IPS-11a (cell line): Measurements from ENCODE around the gene ANKEF1.
"Not testable (repeated sequence)": the region's sequence is repeated elsewhere in the genome, so short reads cannot be mapped to it uniquely, and the experiment has no call there.

Source experiments
- H3K4me3 ChIP-seq: one replicate; pipeline ENCODE4 v1.5.1; 2013; ENCODE audit warnings: low read depth, low read length, control low read depth

The ANKEF1 gene

DNA sequence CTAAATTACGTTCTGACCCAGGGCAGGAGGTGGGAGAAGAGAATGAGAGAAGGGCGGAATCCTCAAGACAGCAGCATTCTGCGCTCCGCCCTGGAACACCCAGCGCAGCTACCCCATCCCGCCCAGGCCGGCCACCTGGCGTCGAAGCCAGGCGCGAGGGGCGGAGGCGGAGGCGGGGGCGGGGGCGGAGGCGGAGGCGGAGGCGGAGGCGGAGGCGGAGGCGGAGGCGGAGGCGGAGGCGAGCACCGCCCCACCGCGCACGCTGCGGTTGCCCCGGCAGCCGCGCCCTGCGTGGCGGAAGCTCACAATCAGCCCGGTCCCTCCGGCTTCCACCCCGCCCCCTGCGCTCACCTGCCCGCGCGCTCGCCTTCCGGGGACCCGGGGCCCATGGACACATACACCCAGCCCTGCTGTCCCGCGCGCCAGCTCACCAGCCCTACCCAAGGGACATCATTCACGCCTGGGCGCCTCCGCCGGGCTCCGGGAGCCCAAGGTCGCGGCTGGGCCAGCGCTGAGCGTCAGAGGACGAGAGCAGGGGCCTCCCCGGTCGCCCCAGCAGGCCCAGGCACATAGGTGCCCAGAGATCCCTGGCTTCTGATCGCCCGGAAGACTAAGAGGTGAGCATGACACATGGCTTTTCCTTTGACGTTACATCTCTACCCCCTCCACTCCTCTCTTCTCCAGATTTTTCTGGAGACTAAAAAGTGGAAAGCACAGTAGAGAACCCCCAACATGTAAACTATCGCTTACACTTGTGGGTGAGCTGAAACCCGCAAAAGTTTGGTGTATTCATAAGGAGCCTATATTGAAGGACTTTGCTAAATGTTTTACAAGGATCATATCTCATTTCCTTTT lies at the start of gene ANKEF1:
ANKEF1 (plus strand) TSS at position 271 of the 855 bp plus-strand sequence. CDS start 3,315 bp downstream, outside the sequence.
- peak within 1 kb of the TSS; percentile 65 for H3K4me3 ChIP-seq

DNA sequence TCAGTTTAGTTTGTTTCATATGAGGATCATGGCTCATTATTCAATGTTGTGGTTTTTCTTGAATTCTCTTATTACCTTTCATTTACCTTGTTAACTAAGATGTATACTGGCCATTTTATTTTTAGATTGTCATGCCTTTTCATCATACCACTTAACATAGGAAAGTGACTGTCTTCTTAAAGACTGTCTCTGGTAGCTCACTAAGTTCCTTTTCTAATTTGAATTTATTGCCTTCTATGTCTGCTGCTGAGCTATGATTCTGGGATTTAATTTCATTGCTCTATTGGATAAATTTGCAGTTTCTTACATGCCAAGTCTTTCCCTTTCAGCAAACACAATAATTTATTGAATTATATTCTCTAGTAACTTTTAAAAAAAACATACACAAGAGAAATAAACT lies 49.5 kb upstream of the ANKEF1 start:
- no peak overlapping the region for H3K4me3 ChIP-seq

DNA sequence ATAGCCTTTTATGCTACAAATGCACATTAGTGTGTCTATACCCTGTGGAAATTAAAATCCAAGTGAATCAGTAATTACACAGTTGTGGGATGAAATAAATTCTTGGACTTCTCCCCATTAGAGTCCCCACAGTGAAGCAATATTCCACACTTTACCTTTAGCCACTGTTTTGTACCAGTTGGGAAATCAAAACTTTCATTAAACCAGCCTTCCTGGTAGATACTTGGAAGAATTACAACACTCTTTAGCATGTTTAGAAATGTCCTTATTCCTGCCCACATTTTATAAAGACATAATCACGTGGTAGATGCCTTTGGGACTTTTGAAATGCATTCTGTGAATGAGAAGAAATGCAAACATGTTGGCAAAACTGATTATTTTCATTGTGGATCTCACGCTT lies 49.0 kb upstream of the ANKEF1 start:
- no peak overlapping the region for H3K4me3 ChIP-seq

DNA sequence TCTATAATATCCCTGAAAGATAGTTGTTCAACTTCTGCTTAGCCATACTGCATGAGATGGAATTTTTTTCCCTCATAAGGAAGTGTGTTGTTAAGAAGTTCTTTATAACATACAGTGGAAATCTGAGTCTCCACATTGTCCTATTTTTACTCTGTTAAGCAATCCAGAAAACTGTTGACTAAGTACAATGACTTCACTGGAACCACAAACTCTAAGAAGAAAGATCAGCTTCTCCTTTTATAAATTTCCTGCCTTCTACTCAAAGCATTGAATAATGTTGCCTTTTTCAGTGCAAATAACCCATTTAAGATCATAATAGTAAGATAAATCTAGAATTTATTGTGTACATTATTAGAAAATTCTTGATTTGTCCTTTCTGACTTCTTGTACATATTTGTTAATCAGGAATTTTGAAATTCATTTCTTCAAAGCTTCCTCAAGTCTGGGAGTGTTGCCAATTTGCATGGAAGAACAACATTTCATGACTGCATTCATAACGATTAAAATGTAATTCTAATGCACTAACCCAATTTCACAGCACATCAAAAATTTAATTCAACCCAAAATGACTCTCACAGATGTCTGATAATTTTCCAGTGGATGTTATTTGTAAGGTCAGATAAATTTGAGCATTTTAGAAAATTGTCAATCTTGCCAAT lies 45.6 kb upstream of the ANKEF1 start:
- H3K4me3 ChIP-seq: no peak overlapping the region

DNA sequence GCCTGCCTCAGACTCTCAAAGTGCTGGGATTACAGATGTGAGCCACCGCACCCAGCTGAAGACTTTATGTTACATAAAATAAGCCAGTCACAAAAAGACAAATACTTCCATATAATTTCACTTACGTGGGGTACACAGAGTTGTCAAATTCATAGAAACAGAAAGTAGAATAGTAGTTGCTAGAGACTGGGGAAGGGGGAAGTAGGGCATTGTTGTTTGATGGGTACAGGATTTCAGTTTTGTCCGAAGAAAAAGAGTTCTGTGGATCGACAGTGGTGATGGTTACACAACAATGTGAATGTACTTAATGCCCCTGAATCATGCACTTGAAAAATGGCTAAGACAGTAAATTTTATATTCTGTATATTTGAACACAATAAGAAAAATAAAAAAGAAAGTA lies 41.6 kb upstream of the ANKEF1 start:
- no peak overlapping the region for H3K4me3 ChIP-seq

DNA sequence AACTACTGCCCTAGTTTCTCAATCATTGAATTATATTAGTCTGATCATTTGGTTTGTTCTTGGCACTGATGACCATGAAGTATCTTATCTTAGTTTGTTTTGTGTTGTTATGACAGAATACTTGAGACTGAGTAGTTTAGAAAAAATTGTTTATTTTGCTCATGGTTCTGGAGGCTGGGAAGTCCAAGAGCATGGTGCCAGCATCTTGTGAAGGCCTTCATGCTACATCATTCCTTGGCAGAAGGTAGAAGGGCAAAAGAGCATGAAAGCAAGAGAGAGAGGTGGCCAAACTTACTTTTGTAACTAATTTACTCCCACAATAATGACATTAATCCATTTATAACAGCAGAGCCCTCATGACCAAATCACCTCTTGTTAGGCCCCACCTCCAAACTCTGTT lies 40.1 kb upstream of the ANKEF1 start:
- H3K4me3 ChIP-seq: no peak overlapping the region

DNA sequence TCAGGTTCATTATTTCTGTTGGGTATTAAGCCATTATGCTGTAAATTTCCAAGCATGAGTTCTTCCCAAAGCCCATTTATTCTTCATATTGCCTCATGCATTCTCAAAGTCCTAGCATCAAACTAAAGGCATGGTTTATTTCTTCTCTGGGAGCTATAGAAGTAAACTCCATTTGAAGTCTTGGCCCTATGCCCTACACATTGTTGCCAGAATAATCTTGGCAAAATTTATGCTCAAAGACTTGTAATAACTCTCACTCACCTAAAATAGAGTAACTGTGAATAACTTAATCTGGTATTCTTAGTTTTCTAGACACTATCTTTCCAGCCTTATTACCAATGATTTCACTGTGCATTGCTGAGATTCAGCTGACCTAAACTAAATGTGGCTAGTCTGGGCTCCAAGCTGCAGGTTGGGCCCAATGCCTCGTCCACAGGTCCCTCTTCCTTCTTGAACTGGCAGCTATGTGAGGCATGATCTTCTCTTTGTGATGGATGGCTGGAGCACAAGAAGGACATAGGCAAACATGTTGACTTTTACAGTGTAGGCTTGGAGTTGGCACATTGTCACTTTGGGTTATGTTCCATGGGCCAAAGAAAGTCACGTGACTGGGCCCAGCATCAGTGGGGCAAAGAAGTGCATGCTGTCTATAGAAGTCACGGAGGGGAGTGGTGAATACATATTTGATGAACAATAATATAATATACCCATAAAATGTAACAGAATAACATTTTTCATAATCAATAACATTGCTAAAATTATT lies 39.1 kb upstream of the ANKEF1 start:
- H3K4me3 ChIP-seq: no peak overlapping the region

DNA sequence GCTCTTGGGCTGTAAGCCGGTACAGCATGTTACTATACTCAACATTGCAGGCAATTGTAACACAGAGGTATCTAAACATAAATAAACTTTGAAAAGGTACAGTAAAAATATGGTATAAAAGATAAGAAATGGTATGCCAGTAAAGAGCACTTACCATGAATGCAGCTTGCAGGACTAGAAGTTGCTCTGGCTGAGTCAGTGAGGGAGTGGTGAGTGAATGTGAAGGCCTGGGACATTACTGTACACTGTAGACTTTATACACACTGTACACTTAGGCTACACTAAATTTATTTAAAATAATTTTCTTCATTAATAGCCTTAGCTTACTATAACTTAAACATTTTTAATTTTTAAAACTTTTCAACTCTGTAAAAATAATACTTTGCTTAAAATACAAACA lies 37.8 kb upstream of the ANKEF1 start:
- H3K4me3 ChIP-seq: no peak overlapping the region

DNA sequence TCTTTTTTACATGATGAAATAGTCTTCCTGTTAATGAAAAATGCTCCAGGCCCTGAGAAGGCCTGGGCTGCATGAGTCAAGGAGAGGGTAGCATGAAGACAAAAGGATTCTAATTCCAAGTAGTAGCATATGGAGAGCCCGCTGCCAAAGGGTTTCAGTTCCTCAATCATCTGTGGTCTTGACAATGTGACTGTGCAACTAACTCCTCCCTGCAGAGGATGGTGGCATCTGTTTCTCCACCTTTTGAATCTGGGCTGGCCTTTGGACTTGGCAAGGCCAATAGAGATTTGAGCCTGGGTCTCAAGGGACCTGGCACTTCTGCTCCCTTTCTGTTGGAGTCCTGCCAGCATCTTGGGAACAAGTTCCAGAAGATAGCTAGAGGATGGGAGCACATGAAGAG lies 35.1 kb upstream of the ANKEF1 start:
- no peak overlapping the region for H3K4me3 ChIP-seq

DNA sequence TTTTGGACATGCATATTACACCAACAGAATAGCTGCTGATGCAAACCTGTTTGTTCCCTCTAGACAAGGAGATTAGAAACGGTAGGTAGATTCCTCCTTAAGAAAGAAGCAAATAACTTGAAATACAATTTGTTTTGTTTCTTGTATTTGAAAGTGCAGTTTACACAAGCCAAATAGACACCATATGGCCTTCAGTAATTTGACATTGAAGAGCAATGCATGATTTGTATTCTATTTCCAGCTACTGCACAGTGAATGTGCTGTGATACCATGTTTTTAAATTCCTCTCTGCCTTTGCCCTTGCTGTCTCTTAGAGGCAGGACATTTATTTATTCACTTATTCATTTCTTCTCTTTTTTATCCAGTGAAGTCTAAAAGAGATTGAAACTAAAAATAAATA lies 31.9 kb upstream of the ANKEF1 start:
- no peak overlapping the region for H3K4me3 ChIP-seq

DNA sequence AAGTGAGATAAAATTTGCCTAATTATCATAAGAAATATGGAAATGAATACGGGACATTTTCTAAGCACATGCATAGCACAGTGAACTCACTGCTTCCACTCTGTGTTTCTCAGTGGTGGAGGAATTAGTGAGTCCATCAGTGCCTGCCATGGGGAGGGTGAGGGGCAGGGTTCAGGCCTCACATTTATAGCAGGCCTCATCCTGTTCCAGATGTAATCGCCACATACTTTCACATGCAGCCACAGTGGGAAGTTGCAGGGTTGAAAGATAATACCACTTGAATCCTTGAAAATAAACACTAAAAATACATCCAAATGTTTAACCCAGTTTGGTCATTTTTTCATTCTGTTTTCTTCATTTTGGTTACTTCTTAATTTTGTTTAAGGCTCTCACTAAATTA lies 29.9 kb upstream of the ANKEF1 start:
- H3K4me3 ChIP-seq: no peak overlapping the region

DNA sequence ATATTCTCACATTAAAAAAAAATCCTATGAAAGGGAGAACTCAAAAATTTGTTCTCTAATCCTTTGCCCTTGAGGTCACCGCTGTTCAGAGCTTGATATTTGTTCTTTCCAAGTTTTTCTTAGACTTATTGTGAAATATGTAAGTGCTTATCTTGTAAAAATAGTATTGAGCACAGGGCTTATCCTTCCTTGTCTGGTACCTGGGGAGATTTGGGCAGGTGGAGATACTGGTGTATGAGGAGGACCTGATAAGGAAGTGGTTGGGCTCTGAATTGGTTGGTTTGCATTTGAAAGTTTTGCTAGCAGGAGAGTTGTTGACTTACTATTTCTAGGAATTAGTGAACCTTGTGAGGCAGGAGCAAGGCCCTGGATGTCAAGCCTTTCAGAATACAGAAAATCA lies 28.9 kb upstream of the ANKEF1 start:
- H3K4me3 ChIP-seq: no peak overlapping the region

DNA sequence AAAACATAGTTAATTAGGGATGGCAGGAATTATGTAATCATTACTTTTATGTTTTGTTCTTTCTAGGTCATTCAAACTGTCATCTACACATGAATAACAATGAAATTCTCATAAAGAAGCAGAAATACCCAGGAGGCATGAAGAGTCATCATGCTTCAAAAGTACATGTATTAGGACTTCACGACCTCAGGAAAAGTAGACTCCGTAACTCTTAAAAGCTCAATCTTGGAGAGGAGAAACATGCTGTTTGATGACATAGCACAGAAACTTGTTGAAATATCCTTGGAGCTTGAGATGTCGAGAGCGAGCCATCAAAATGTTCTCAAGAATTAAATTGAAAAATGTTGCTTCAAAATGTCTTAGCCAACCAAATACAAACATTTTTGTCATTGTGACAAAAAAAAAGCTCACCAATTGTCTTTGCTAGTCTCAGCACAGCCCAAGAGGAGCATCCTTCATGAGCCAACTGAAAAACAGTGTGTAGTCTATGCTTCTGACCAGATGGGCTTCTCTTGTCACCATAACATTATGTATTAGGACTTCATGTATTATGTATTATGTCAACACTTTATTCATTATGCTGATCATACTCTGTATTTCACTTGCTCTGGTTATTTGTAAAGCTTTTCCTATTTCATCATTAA lies 28.2 kb upstream of the ANKEF1 start:
- no peak overlapping the region for H3K4me3 ChIP-seq

DNA sequence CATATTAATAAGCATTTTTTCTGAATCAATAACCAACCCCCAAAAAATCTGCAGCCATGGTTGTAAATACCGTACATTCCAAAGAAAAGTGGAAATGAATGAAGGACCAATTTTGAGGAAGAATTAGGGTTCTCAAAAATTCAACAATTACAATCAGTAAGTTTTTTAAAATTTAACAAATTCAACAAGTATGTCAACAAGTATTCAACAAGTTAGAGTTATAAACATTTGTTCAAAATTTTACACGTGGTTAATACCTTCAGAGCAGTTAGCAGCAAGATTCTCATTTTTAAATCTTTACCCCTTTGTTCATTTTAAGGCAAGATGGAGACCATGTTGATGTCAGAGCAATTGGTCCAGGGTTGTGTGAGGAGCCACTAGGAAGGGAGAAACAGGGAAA lies 27.6 kb upstream of the ANKEF1 start:
- no peak overlapping the region for H3K4me3 ChIP-seq

DNA sequence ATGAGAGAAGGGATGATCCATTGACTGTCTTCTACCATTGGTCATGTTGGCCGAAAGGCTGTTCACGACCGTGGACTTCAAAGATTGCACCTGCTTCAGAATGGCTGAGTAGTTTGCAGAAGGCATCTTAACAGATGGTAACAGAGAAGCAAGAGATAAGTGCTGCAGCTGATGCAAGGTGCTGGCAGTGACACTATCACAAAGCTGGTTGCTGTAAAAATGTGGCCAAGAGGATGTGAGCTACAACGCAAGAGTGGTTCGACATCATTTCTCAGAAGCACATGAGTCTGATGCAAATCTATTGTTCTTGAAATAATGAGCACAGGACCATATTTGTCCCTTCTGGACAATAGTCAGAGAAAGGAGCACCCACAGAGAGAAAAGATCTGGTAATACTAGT lies 27.0 kb upstream of the ANKEF1 start:
- no peak overlapping the region for H3K4me3 ChIP-seq

DNA sequence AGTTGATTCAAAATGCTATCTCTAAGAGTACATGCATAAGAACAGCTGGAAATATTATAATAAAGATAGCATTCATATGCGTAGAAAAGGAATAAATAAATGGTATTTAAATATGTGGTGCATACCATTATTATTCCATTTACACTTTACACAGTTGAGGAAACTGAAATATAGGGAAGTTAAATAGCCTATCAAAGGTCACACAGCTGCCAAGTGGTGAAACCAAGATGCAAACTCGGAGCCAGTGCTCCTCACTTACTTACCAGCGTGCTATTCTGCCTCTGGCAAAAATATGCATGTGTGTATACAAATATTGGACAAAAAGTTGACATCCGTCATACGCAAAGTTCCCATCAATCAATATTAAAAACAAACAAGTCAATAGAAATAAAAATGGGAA lies 22.3 kb upstream of the ANKEF1 start:
- no peak overlapping the region for H3K4me3 ChIP-seq

DNA sequence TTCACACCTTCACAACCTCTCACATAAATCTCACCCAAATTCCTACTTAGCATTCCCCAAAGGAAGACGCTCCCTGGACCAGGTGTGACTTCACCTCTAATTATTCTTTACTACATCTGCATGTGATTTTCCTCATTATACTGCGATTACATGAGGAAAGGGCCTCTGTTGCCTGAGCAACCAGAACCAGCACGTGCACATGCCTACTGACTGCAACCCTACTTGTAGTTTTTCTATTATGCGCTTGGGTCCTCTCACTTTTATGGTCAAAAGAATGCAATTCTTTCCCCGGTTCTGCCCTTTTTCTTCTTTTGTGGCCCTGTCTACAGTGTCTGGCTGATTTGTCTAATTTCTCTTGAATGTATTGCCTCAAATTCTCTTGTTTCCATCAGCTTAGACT lies 20.4 kb upstream of the ANKEF1 start:
- no peak overlapping the region for H3K4me3 ChIP-seq

DNA sequence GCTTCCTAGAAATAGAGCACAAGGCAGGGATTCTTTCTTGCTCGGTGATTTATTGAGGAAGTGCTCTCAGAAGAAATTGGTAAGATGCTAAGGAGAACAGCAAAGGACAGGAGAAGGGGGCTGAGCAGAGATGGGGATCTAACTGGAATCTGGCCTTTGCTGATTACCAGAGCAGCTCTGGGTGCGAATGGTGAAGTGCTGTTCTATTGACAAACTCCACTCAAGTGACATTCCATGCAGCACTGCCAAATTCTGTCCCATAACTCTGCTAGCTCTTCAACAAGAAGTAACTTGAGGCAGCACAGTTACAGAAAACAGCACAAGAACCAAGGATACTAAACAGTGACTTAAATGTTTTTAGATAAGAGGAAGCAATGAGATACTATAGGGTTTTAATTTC lies 13.8 kb upstream of the ANKEF1 start:
- no peak overlapping the region for H3K4me3 ChIP-seq

DNA sequence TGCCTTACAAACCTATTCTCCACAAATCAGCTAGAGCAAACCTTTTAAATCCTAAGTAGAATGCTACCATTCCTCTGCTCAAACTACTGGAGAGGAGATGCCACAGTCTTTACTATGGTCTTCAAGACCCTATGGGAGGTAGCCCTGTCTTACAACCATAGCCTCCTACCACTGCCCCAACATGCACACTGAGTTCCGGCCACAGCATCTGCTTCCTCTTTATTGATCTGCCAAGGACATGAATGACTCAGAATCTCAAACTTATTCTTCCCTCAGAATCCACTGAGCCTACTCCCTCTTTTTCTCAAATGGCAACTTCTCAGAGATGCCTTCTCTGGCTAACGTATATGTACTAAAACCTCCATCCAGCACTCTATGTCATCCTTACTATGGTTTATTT lies 12.2 kb upstream of the ANKEF1 start:
- no peak overlapping the region for H3K4me3 ChIP-seq

DNA sequence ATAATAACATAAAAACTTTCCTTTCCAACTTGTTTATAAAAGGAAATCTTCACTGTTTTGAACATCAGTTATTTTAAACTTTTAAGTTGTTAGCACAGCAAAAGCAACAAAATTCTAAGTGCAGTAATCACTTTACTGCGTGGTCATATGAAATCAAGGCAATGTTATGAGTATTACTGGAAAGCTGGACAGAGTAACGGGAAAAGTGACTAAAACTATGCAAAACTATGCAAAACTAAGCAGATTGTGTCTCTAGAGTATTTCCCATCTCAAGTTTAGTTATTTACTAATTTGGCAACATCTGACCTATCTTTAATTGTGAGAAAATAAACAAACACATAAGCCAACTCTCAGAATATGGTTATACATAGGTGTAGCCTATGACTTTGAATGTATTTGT lies 10.9 kb upstream of the ANKEF1 start:
- no peak overlapping the region for H3K4me3 ChIP-seq

DNA sequence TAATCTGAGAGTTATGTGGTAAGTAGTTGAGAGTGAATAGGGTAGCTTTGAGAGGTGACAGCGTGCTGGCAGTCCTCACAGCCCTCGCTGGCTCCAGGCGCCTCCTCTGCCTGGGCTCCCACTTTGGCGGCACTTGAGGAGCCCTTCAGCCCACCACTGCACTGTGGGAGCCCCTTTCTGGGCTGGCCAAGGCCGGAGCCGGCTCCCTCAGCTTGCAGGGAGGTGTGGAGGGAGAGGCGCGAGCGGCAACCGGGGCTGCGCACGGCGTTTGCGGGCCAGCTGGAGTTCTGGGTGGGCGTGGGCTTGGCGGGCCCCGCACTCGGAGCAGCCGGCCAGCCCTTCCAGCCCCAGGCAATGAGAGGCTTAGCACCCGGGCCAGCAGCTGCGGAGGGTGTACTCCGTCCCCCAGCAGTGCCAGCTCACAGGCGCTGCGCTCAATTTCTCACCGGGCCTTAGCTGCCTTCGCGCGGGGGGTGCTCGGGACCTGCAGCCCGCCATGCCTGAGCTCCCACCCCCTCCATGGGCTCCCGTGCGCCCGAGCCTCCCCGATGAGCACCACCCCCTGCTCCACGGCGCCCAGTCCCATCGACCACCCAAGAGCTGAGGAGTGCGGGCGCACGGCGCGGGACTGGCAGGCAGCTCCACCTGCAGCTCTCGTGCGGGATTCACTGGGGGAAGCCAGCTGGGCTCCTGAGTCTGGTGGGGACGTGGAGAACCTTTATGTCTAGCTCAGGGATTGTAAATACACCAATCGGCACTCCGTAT lies 3.2 kb upstream of the ANKEF1 start:
- H3K4me3 ChIP-seq: not testable (repeated sequence)
